WTC11 (cell line): ENCODE measurements around the gene CCDC127. TPM values are rescaled to one million over a fixed set of nuclear protein-coding genes. Genes with fewer than 3 reads are reported as not detected.

Experiments
- ATAC-seq: fragments of 200-7000 bp; cut with Tn5 transposase; 2 replicates; pipeline ENCODE4 v1.10.0; 2021; ENCODE audit warnings: mild to moderate bottlenecking, moderate library complexity
- CTCF ChIA-PET: fragments of 300-600 bp; sonication (Branson Sonifier 250); formaldehyde crosslinking; loops from one replicate; lab custom pipeline; 2021; ENCODE audit warnings: antibody characterized with exemption; lab: Charles Lee
- POLR2A ChIA-PET: fragments of 350-600 bp; sonication (Branson Sonifier 250); formaldehyde crosslinking; loops from one replicate; lab custom pipeline; 2021; ENCODE audit warnings: antibody characterized with exemption; lab: Charles Lee
- DNase-seq: peaks from one replicate; pipeline ENCODE4 v3.0.0; 2021; ENCODE audit warnings: low spot score
- H3K27ac Mint-ChIP-seq: 2 replicates; pipeline ENCODE4 v1.8.0; 2021; ENCODE audit warnings: mixed read lengths
- H3K27me3 Mint-ChIP-seq: 2 replicates; pipeline ENCODE4 v1.8.0; 2021; ENCODE audit warnings: low read depth, mild to moderate bottlenecking, moderate library complexity, mixed read lengths
- H3K36me3 Mint-ChIP-seq: 2 replicates; pipeline ENCODE4 v1.8.0; 2021; ENCODE audit warnings: mixed read lengths
- H3K4me1 Mint-ChIP-seq: 2 replicates; pipeline ENCODE4 v1.8.0; 2022; ENCODE audit warnings: mixed read lengths
- H3K4me3 Mint-ChIP-seq: 2 replicates; pipeline ENCODE4 v1.8.0; 2021; ENCODE audit warnings: mild to moderate bottlenecking, moderate library complexity, mixed read lengths
- H3K9me3 Mint-ChIP-seq: 2 replicates; pipeline ENCODE4 v1.8.0; 2021; ENCODE audit warnings: mixed read lengths
- ATF1 ChIP-seq: sonication (generic); formaldehyde crosslinking; IDR thresholded peaks from 2 replicates; pipeline ENCODE4 v1.8.1; 2023; ENCODE audit warnings: mild to moderate bottlenecking, moderate library complexity, missing genetic modification reagents
- CBFB ChIP-seq: sonication (generic); formaldehyde crosslinking; IDR thresholded peaks from 2 replicates; pipeline ENCODE4 v1.8.1; 2022; ENCODE audit warnings: mild to moderate bottlenecking, low read depth, missing genetic modification reagents
- ELF4 ChIP-seq: sonication (generic); formaldehyde crosslinking; IDR thresholded peaks from 2 replicates; pipeline ENCODE4 v1.8.1; 2022; ENCODE audit warnings: low read depth, mild to moderate bottlenecking, moderate library complexity, missing genetic modification reagents
- ETV6 ChIP-seq: sonication (generic); formaldehyde crosslinking; IDR thresholded peaks from 2 replicates; pipeline ENCODE4 v1.8.1; 2022; ENCODE audit warnings: mild to moderate bottlenecking, missing genetic modification reagents
- IRF1 ChIP-seq: sonication (generic); formaldehyde crosslinking; IDR thresholded peaks from 2 replicates; pipeline ENCODE4 v1.8.0; 2023; ENCODE audit warnings: missing genetic modification reagents
- IRF2 ChIP-seq: sonication (generic); formaldehyde crosslinking; IDR thresholded peaks from 2 replicates; pipeline ENCODE4 v1.8.0; 2022; ENCODE audit warnings: low read depth, missing genetic modification reagents, borderline replicate concordance
- MYBL2 ChIP-seq: sonication (generic); formaldehyde crosslinking; IDR thresholded peaks from 2 replicates; pipeline ENCODE4 v1.8.1; 2023; ENCODE audit warnings: mild to moderate bottlenecking, moderate library complexity, missing genetic modification reagents
- NR1H2 ChIP-seq: sonication (generic); formaldehyde crosslinking; IDR thresholded peaks from 2 replicates; pipeline ENCODE4 v1.9.0; 2021; ENCODE audit warnings: mild to moderate bottlenecking, moderate library complexity, missing genetic modification reagents
- PRDM15 ChIP-seq: sonication (generic); formaldehyde crosslinking; IDR thresholded peaks from 2 replicates; pipeline ENCODE4 v1.8.0; 2022; ENCODE audit warnings: missing genetic modification reagents
- RELA ChIP-seq: sonication (generic); formaldehyde crosslinking; IDR thresholded peaks from 2 replicates; pipeline ENCODE4 v1.8.1; 2022; ENCODE audit warnings: missing genetic modification reagents, mild to moderate bottlenecking, borderline replicate concordance
- USF1 ChIP-seq: sonication (generic); formaldehyde crosslinking; IDR thresholded peaks from 2 replicates; pipeline ENCODE4 v1.8.0; 2022; ENCODE audit warnings: mild to moderate bottlenecking, missing genetic modification reagents
- ZMAT4 ChIP-seq: fragments of 250-450 bp; sonication (Bioruptor Pico); IDR thresholded peaks from 2 replicates; pipeline ENCODE4 v1.9.0; 2021; ENCODE audit warnings: mild to moderate bottlenecking
- ZNF219 ChIP-seq: sonication (generic); formaldehyde crosslinking; IDR thresholded peaks from 2 replicates; pipeline ENCODE4 v1.8.0; 2023; ENCODE audit warnings: missing genetic modification reagents, mild to moderate bottlenecking, borderline replicate concordance
- ZNF232 ChIP-seq: sonication (generic); formaldehyde crosslinking; IDR thresholded peaks from 2 replicates; pipeline ENCODE4 v1.8.0; 2022; ENCODE audit warnings: mild to moderate bottlenecking, missing genetic modification reagents
- ZNF396 ChIP-seq: fragments of 250-450 bp; sonication (Bioruptor Pico); IDR thresholded peaks from 2 replicates; pipeline ENCODE4 v1.8.0; 2021; ENCODE audit warnings: mild to moderate bottlenecking, moderate library complexity, borderline replicate concordance
- ZNF416 ChIP-seq: fragments of 250-450 bp; sonication (Bioruptor Pico); IDR thresholded peaks from 2 replicates; pipeline ENCODE4 v1.9.0; 2021; ENCODE audit warnings: mild to moderate bottlenecking, inconsistent platforms
- ZSCAN18 ChIP-seq: fragments of 250-450 bp; sonication (Bioruptor Pico); IDR thresholded peaks from 2 replicates; pipeline ENCODE4 v2.1.2; 2022; ENCODE audit warnings: mild to moderate bottlenecking, moderate library complexity
- total RNA-seq: library from RNA; stranded (reverse); gene quantifications from 3 replicates; pipeline ENCODE4 v1.2.3, GENCODE V29; 2021
- TF ChIP-seq, protein P1 (sequence below): sonication (generic); formaldehyde crosslinking; IDR thresholded peaks from 2 replicates; pipeline ENCODE4 v1.8.1; 2022; ENCODE audit warnings: low read depth, missing genetic modification reagents, borderline replicate concordance
- TF ChIP-seq, protein P2 (sequence below): sonication (generic); formaldehyde crosslinking; IDR thresholded peaks from 2 replicates; pipeline ENCODE4 v1.8.1; 2023; ENCODE audit warnings: mild to moderate bottlenecking, missing genetic modification reagents, moderate library complexity
- TF ChIP-seq, protein P3 (sequence below): sonication (generic); formaldehyde crosslinking; IDR thresholded peaks from 2 replicates; pipeline ENCODE4 v1.8.1; 2022; ENCODE audit warnings: mild to moderate bottlenecking, missing genetic modification reagents, moderate library complexity, borderline replicate concordance
- TF ChIP-seq, protein P4 (sequence below): sonication (generic); formaldehyde crosslinking; IDR thresholded peaks from 2 replicates; pipeline ENCODE4 v1.8.0; 2022; ENCODE audit warnings: mild to moderate bottlenecking, missing genetic modification reagents

The CCDC127 gene
- total RNA-seq, 1 experiment from 2014 or later: 5.3 TPM

DNA sequence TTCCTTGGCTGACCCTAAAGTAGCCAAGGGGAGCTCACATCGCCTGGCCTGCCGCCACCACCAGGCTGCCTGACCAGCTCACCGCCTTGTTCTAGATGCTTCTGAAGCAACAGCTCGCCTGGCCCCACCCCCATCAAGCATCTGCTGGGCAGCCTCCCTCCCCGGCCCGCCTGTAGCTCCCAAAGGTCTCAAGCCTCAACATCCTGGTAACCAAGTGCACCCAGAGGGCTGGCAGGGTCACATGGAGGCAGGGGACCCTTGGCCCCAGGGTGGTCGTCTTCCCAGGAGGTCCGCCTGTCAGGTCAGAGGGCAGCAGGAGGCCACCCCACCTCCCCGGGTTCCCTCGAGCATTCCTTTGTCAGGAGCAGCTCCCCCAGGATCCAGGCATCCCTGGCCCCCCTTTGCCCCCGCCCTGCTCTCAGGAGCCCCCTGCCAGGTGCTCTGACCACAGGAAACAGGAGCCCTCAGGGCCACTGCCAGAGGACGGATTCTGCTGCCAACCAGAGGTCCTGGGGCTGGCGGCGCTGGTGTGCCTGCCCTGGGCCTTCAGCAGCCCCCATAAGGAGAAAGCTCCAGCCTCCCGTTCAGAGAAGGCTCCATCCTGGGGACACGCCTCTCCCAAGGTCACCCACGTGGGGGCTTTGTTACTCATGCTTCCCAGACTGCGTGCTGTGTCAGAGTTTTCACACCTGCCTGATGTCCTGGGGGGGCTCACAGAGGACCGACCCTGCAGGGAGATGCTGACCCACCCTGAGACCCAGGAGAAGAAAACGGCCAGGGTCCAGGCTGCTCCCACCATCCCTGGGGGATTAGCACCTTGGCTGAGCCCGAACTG is 30.1 kb downstream of the CCDC127 start:
- H3K4me3 Mint-ChIP-seq: no peak overlapping the region
- ChIA-PET CTCF (interaction anchor here (0.5 to 2.2 kb wide), 41 partner anchors 8 to 335 kb away, joined by 3 to 47 read pairs (median 4); partner anchors contain the start of genes CCDC127, PDCD6, PLEKHG4B and SDHA), POLR2A (interaction anchor here (0.9 kb wide), 1 partner anchor 31 kb away, joined by 5 read pairs; the partner anchor contains the start of genes CCDC127 and SDHA)
- H3K27me3 Mint-ChIP-seq: no peaks in the 10 kb centered on the region; the same call in 1 of the 2 replicates
- 0 out of 2 replicates have a peak, but pooled peaks cover 3% of the 10 kb centered on the region for H3K36me3 Mint-ChIP-seq
- no peaks in the 10 kb centered on the region for H3K9me3 Mint-ChIP-seq
- no peak overlapping the region for H3K27ac Mint-ChIP-seq
- no peak for DNase-seq
- no peak for TF ChIP-seq ZMAT4 (CRISPR knock-in tag)
- H3K4me1 Mint-ChIP-seq: peaks cover 8% of the 10 kb centered on the region
- ATAC-seq: no peak; the same call in 1 of the 2 replicates

DNA sequence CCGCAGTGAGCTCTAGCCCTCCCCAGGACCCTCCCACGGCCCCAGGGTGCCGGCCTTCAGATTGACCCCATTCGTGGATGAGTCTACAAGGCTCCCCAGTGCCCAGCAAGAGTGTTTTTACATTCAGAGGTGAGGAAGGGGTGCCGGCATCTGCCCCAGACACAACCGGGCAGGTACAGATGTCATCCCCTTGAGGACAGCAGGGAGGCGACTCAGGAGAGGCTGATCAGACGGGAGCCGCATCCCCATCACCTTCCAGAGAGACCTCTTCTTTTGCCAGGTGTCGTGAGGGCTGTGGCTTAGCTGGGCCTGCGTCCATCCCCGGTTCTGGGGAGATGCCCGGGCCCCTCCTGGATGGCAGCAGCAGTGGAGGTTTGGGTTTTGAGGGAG is 30.9 kb downstream of the CCDC127 start:
- Mint-ChIP-seq H3K27me3 (no peaks in the 10 kb centered on the region; the same call in 1 of the 2 replicates), H3K9me3 (no peaks in the 10 kb centered on the region), H3K27ac (no peak overlapping the region), H3K4me3 (no peak overlapping the region), H3K36me3 (peaks cover 10% of the 10 kb centered on the region)
- no peak for DNase-seq
- CTCF ChIA-PET: interaction anchor here (0.7 to 2.2 kb wide), 3 partner anchors 31 to 52 kb away, joined by 3 to 47 read pairs (median 4); partner anchors contain the start of genes CCDC127 and SDHA
- POLR2A ChIA-PET: interaction anchor here (0.6 kb wide), 1 partner anchor 322 kb away, joined by 3 read pairs; no protein-coding TSS in a partner anchor
- no peak for TF ChIP-seq PRDM15
- TF ChIP-seq CBFB: no peak
- TF ChIP-seq ZNF232 (CRISPR knock-in tag): no peak
- TF ChIP-seq, protein P1, sequence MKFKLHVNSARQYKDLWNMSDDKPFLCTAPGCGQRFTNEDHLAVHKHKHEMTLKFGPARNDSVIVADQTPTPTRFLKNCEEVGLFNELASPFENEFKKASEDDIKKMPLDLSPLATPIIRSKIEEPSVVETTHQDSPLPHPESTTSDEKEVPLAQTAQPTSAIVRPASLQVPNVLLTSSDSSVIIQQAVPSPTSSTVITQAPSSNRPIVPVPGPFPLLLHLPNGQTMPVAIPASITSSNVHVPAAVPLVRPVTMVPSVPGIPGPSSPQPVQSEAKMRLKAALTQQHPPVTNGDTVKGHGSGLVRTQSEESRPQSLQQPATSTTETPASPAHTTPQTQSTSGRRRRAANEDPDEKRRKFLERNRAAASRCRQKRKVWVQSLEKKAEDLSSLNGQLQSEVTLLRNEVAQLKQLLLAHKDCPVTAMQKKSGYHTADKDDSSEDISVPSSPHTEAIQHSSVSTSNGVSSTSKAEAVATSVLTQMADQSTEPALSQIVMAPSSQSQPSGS (CRISPR knock-in tag): no peak
- TF ChIP-seq ZNF416 (CRISPR knock-in tag): no peak
- TF ChIP-seq ELF4 (CRISPR knock-in tag): no peak
- TF ChIP-seq IRF1 (CRISPR knock-in tag): no peak
- TF ChIP-seq NR1H2 (CRISPR knock-in tag): no peak
- TF ChIP-seq, protein P2, sequence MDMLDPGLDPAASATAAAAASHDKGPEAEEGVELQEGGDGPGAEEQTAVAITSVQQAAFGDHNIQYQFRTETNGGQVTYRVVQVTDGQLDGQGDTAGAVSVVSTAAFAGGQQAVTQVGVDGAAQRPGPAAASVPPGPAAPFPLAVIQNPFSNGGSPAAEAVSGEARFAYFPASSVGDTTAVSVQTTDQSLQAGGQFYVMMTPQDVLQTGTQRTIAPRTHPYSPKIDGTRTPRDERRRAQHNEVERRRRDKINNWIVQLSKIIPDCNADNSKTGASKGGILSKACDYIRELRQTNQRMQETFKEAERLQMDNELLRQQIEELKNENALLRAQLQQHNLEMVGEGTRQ (CRISPR knock-in tag): no peak
- TF ChIP-seq, protein P3, sequence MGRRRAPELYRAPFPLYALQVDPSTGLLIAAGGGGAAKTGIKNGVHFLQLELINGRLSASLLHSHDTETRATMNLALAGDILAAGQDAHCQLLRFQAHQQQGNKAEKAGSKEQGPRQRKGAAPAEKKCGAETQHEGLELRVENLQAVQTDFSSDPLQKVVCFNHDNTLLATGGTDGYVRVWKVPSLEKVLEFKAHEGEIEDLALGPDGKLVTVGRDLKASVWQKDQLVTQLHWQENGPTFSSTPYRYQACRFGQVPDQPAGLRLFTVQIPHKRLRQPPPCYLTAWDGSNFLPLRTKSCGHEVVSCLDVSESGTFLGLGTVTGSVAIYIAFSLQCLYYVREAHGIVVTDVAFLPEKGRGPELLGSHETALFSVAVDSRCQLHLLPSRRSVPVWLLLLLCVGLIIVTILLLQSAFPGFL (CRISPR knock-in tag): no peak
- TF ChIP-seq, protein P4, sequence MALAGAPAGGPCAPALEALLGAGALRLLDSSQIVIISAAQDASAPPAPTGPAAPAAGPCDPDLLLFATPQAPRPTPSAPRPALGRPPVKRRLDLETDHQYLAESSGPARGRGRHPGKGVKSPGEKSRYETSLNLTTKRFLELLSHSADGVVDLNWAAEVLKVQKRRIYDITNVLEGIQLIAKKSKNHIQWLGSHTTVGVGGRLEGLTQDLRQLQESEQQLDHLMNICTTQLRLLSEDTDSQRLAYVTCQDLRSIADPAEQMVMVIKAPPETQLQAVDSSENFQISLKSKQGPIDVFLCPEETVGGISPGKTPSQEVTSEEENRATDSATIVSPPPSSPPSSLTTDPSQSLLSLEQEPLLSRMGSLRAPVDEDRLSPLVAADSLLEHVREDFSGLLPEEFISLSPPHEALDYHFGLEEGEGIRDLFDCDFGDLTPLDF (CRISPR knock-in tag): no peak
- no peak for TF ChIP-seq USF1
- no peak for TF ChIP-seq ZNF219 (CRISPR knock-in tag)
- TF ChIP-seq ZSCAN18 (CRISPR knock-in tag): no peak
- no peak for TF ChIP-seq ETV6 (CRISPR knock-in tag)
- TF ChIP-seq ATF1 (CRISPR knock-in tag): no peak
- no peak for TF ChIP-seq MYBL2 (CRISPR knock-in tag)
- TF ChIP-seq ZNF396 (CRISPR knock-in tag): no peak
- TF ChIP-seq IRF2 (CRISPR knock-in tag): no peak
- TF ChIP-seq RELA (CRISPR knock-in tag): no peak
- TF ChIP-seq, all 79 proteins: peak for 0
- peaks cover 8% of the 10 kb centered on the region for H3K4me1 Mint-ChIP-seq
- no peak for ATAC-seq
